Suprapubic skin (tissue), 4 donors: ENCODE results near the gene MAGI1. TPM values are rescaled to one million over a fixed set of nuclear protein-coding genes. Genes with fewer than 3 reads are reported as not detected.

Source experiments
- DNase-seq, 2 donors: peaks; one replicate each; pipeline ENCODE4 v3.0.0-alpha.2; 2019; ENCODE audit warnings: low spot score in 2 of 2
- H3K27ac ChIP-seq: fragments of 200-600 bp; sonication (generic); one replicate; pipeline ENCODE4 v1.5.1; 2019
- H3K27me3 ChIP-seq: fragments of 200-600 bp; sonication (generic); one replicate; pipeline ENCODE4 v1.5.1; 2019
- H3K36me3 ChIP-seq: fragments of 200-600 bp; sonication (generic); one replicate; pipeline ENCODE4 v1.5.1; 2019
- H3K4me1 ChIP-seq: fragments of 200-600 bp; sonication (generic); one replicate; pipeline ENCODE4 v1.5.1; 2019
- H3K4me3 ChIP-seq: fragments of 200-600 bp; sonication (generic); one replicate; pipeline ENCODE4 v1.5.1; 2019; ENCODE audit warnings: mild to moderate bottlenecking
- H3K9me3 ChIP-seq: fragments of 200-600 bp; sonication (generic); one replicate; pipeline ENCODE4 v1.5.1; 2019
- EP300 ChIP-seq: sonication (generic); formaldehyde crosslinking; IDR thresholded peaks from one replicate; pipeline ENCODE4 v1.6.1; 2017; ENCODE audit warnings: antibody characterized with exemption
- POLR2A ChIP-seq, 2 donors: fragments of 450-650 bp; IDR thresholded peaks; one replicate each; pipeline ENCODE4 v1.6.1; 2017; ENCODE audit warnings: antibody characterized with exemption in 2 of 2, mild to moderate bottlenecking in 2 of 2, moderate library complexity in 2 of 2
- POLR2AphosphoS5 ChIP-seq, 3 donors: sonication (generic); formaldehyde crosslinking; IDR thresholded peaks; one replicate each; pipeline ENCODE4 v1.6.1; 2017; ENCODE audit warnings: antibody characterized with exemption in 3 of 3
- whole genome bisulfite sequencing: methylation state at CpG from one replicate; pipeline ENCODE4 v1.1.5; 2018; 5-methylcytosine and 5-hydroxymethylcytosine counted together
- total RNA-seq, 4 donors: library from RNA; depleted of rRNA; stranded (reverse); fragments of >200 nt; gene quantifications; one replicate each; pipeline ENCODE4 v1.1.0, GENCODE V29; 2016
- TF ChIP-seq, protein P1 (sequence below), 2 donors: fragments of 200-600 bp in 1 of 2; fragments of 450-650 bp in 1 of 2; sonication (generic) in 1 of 2; IDR thresholded peaks; one replicate each; pipeline ENCODE4 v1.5.1; 2016 to 2019; ENCODE audit warnings: antibody characterized with exemption in 2 of 2, mild to moderate bottlenecking in 1 of 2, moderate library complexity in 1 of 2

Gene MAGI1
- total RNA-seq, 4 donors from 2014 or later, result 37.9 to 71.5 (median 48.6) TPM

DNA sequence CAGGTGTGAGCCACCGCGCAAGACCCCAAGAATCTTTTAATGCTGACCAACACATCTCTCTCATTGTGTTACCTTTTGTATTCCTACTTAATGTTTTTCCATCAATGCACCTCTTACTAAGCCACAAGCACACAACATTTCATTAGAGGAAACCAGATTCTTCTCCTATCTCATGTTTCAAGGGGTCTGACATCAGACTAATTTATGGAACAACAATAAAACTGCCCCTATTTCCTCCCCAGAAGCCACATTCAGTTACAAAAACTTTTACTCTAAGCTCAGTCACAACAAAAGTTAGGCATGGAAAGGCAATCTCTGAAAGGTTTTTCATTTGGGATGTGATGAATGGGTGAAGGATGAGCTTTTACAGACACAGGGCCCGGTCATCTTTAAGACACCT is 251.8 kb downstream of the MAGI1 start:
- no peak overlapping the region for H3K27ac ChIP-seq

DNA sequence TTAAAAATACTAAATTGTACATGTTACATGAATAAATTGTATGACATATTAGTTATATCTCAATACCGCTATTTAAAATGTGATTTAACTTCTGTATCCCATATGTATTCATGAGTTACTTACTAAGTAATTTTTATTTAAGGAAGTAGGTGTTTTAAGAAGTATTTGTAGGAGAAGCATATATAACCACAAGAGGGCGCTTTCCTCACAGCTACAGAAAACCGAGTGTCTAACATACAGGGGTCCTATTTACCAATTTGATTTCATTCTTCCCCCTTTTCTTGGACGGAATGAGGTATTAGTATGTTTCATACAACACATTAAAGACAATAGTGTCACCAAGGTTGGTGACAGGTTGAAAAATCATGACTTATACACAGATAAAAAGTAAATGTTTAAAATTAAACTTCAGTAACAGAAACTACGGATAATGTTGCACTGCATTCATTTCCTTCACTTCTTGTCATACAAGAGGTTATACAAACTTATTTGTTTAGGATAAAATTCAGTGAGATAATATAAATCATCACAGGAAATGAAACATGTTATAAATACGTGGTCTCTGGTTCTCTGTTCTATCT is 253.6 kb downstream of the MAGI1 start:
- TF ChIP-seq POLR2AphosphoS5 (IDR thresholded peaks at IDR 0.05) (no peak), EP300 (no peak), POLR2A (IDR thresholded peaks at IDR 0.05) (no peak)
- TF ChIP-seq, protein P1, sequence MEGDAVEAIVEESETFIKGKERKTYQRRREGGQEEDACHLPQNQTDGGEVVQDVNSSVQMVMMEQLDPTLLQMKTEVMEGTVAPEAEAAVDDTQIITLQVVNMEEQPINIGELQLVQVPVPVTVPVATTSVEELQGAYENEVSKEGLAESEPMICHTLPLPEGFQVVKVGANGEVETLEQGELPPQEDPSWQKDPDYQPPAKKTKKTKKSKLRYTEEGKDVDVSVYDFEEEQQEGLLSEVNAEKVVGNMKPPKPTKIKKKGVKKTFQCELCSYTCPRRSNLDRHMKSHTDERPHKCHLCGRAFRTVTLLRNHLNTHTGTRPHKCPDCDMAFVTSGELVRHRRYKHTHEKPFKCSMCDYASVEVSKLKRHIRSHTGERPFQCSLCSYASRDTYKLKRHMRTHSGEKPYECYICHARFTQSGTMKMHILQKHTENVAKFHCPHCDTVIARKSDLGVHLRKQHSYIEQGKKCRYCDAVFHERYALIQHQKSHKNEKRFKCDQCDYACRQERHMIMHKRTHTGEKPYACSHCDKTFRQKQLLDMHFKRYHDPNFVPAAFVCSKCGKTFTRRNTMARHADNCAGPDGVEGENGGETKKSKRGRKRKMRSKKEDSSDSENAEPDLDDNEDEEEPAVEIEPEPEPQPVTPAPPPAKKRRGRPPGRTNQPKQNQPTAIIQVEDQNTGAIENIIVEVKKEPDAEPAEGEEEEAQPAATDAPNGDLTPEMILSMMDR (IDR thresholded peaks at IDR 0.05), result peak; percentile 55 to 60
- no peak for DNase-seq
- 34% methylated on average over 6 of the region's 6 CpGs for WGBS
- Histone ChIP-seq H3K27me3 (no peaks in the 10 kb centered on the region), H3K27ac (no peak overlapping the region), H3K9me3 (no peaks in the 10 kb centered on the region), H3K4me3 (no peak overlapping the region), H3K4me1 (no peaks in the 10 kb centered on the region), H3K36me3 (no peaks in the 10 kb centered on the region)

More for the DNA sequence above, 251.8 kb downstream of the MAGI1 start:
- DNase-seq, result no peak
- H3K4me1 ChIP-seq, result no peaks in the 10 kb centered on the region
- no peaks in the 10 kb centered on the region for H3K9me3 ChIP-seq
- H3K36me3 ChIP-seq, result no peaks in the 10 kb centered on the region
- no peaks in the 10 kb centered on the region for H3K27me3 ChIP-seq
- no peak overlapping the region for H3K4me3 ChIP-seq
- 89% methylated on average over 3 of the region's 3 CpGs for WGBS
- no peak for TF ChIP-seq EP300

DNA sequence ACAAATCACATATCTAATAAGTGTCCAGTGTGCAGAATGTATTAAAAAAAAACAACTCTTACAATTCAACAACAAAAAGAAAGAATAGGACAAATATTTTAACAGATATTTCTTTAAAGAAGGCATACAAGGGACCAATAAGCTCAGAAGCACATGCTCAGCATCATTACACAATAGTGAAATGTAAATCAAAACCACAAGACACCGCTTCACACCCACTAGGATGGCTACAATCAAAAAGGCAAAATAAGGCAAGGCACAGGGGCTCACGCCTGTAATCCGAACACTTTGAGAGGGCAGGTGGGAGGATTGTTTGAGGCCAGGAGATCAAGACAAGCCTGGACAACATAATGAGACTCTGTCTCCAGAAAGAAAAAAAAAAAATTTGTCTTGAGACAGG is 255.6 kb downstream of the MAGI1 start:
- Histone ChIP-seq H3K4me1 (no peaks in the 10 kb centered on the region), H3K27me3 (no peaks in the 10 kb centered on the region), H3K36me3 (no peaks in the 10 kb centered on the region), H3K9me3 (no peaks in the 10 kb centered on the region), H3K27ac (no peak overlapping the region), H3K4me3 (no peak overlapping the region)
- TF ChIP-seq POLR2A (IDR thresholded peaks at IDR 0.05) (no peak), EP300 (no peak), POLR2AphosphoS5 (IDR thresholded peaks at IDR 0.05) (no peak)
- TF ChIP-seq, protein P1 (IDR thresholded peaks at IDR 0.05), result no peak
- 85% methylated on average over 3 of the region's 3 CpGs for WGBS
- DNase-seq, result no peak

DNA sequence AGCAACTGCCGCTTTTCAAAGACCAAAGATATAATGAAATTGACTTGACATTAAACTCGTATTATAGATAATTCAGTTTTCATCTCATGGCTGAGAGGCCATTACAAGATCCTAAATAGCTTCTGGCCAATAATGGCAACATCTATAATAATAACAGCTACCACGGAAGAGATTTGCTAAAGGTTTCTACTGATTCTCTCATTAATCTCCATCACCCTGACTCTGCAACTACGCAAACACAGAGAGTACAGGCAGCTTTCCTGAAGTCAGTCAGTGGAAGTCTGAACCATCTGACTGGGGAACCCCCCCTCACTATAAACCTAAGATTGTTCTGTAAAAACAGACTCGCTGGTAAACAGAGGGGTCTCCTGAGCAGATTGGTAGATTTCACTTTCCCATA is 257.1 kb downstream of the MAGI1 start:
- H3K27ac ChIP-seq, result no peak overlapping the region
- H3K9me3 ChIP-seq, result no peaks in the 10 kb centered on the region
- no peak for DNase-seq
- no peak for TF ChIP-seq POLR2A (IDR thresholded peaks at IDR 0.05)
- TF ChIP-seq POLR2AphosphoS5 (IDR thresholded peaks at IDR 0.05), result no peak
- no peak for TF ChIP-seq EP300
- TF ChIP-seq, protein P1 (IDR thresholded peaks at IDR 0.05), result no peak
- no peaks in the 10 kb centered on the region for H3K27me3 ChIP-seq
- H3K4me1 ChIP-seq, result no peaks in the 10 kb centered on the region
- no peaks in the 10 kb centered on the region for H3K36me3 ChIP-seq
- WGBS, result 94% methylated on average over 5 of the region's 5 CpGs
- no peak overlapping the region for H3K4me3 ChIP-seq

DNA sequence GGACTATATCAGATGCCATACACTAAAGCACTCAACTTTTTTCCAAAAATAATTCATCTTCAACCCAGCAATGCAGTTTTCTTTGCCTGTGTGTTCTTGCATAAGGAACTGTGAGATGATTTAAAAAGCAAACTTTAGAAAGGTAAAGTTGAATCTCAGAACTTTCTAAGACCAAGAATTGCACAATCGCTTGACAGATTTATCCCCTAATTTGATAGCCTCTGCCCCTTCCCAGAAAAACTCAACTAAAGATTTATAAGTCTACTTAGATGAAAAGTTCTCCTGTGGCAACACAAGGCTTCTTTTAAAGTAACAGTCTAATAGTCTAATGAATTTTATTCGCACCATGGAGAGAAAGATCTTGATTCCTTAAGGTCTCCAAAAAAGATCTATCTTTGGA is 259.3 kb downstream of the MAGI1 start:
- no peaks in the 10 kb centered on the region for H3K36me3 ChIP-seq
- no peak for DNase-seq
- WGBS, result 90% methylated on average over 2 of the region's 2 CpGs
- H3K9me3 ChIP-seq, result no peaks in the 10 kb centered on the region
- H3K4me3 ChIP-seq, result no peak overlapping the region
- no peaks in the 10 kb centered on the region for H3K27me3 ChIP-seq
- TF ChIP-seq POLR2AphosphoS5 (IDR thresholded peaks at IDR 0.05) (no peak), EP300 (no peak), POLR2A (IDR thresholded peaks at IDR 0.05) (no peak)
- TF ChIP-seq, protein P1 (IDR thresholded peaks at IDR 0.05), result no peak
- H3K4me1 ChIP-seq, result peaks cover 3% of the 10 kb centered on the region
- no peak overlapping the region for H3K27ac ChIP-seq

DNA sequence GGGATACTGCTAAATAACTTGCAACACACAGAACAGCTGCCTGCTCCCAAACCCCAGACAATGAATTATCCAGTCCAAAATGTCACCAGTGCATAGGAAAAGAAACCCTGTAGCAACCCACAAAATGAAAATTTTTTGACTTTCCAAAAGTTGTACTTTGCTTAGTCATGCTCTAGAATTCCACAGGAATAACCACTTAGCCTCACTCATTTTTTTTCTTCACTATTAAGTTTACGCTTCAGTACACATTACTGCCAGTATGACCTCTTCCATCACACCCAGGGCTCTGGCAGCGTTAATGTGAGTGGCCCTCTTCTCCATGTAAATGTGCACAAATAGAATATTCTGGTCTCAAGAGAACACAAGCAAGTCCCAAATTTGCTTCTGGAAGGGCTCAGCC is 259.8 kb downstream of the MAGI1 start:
- H3K27ac ChIP-seq, result no peak overlapping the region
- WGBS, result 84% methylated on average over 2 of the region's 2 CpGs
- peaks cover 3% of the 10 kb centered on the region for H3K4me1 ChIP-seq
- no peak for DNase-seq
- no peaks in the 10 kb centered on the region for H3K36me3 ChIP-seq
- no peaks in the 10 kb centered on the region for H3K9me3 ChIP-seq
- H3K4me3 ChIP-seq, result no peak overlapping the region
- no peak for TF ChIP-seq POLR2AphosphoS5 (IDR thresholded peaks at IDR 0.05)
- no peak for TF ChIP-seq POLR2A (IDR thresholded peaks at IDR 0.05)
- no peak for TF ChIP-seq EP300
- TF ChIP-seq, protein P1 (IDR thresholded peaks at IDR 0.05), result no peak
- H3K27me3 ChIP-seq, result no peaks in the 10 kb centered on the region
